CD14-positive monocyte (primary cell): ENCODE data around the gene MRRF. TPM values are rescaled to one million over a fixed set of nuclear protein-coding genes. Genes with fewer than 3 reads are reported as not detected.
A peak's percentile ranks its signal among the peaks of the same experiment; 100 is the strongest.

Experiments
- DNase-seq, 3 donors: peaks; one replicate each; pipeline ENCODE4 v3.0.0-alpha.2; 2011 to 2022
- H2AFZ ChIP-seq: 2 replicates; pipeline ENCODE4 v1.6.0; 2012; ENCODE audit warnings: mild to moderate bottlenecking, low read depth, low read length, inconsistent platforms; ENCODE audit not compliant: insufficient read depth, poor library complexity, severe bottlenecking
- H3K27ac ChIP-seq, 2 donors: 1 replicate in 1 of 2; 2 replicates in 1 of 2; pipeline ENCODE4 v1.5.1; 2012 to 2013; ENCODE audit warnings: low read length in 2 of 2, control low read depth in 1 of 2, inconsistent platforms in 1 of 2, low read depth in 1 of 2, mild to moderate bottlenecking in 1 of 2
- H3K27me3 ChIP-seq, 2 donors: one replicate each; pipeline versions ENCODE4 v1.6.0 to v1.6.1; 2011 to 2013; ENCODE audit warnings: low read length in 2 of 2; ENCODE audit not compliant: control insufficient read depth in 2 of 2, insufficient read depth in 2 of 2
- H3K36me3 ChIP-seq, 2 donors: replicated peaks in 1 of 2; 1 replicate in 1 of 2; 2 replicates in 1 of 2; pipeline versions ENCODE4 v1.5.1 to v1.6.1; 2012 to 2013; ENCODE audit warnings: low read length in 2 of 2, control low read depth in 1 of 2, inconsistent platforms in 1 of 2, mild to moderate bottlenecking in 1 of 2; ENCODE audit not compliant: insufficient read depth in 2 of 2, control insufficient read depth in 1 of 2
- H3K4me1 ChIP-seq, 2 donors: 1 replicate in 1 of 2; 2 replicates in 1 of 2; pipeline versions ENCODE4 v1.5.1 to v1.6.1; 2012 to 2013; ENCODE audit warnings: low read length in 2 of 2, control low read depth in 1 of 2, inconsistent platforms in 1 of 2, mild to moderate bottlenecking in 1 of 2, moderate library complexity in 1 of 2; ENCODE audit not compliant: insufficient read depth in 2 of 2, control insufficient read depth in 1 of 2
- H3K4me2 ChIP-seq: replicated peaks from 2 replicates; pipeline ENCODE3; 2012; ENCODE audit warnings: low read length, moderate library complexity, mild to moderate bottlenecking; ENCODE audit not compliant: poor library complexity, severe bottlenecking; ENCODE audit errors: extremely low read depth
- H3K4me3 ChIP-seq, 3 experiments: fragments of 200-600 bp in 1 of 3; sonication (generic) in 1 of 3; replicated peaks in 1 of 3; 1 replicate in 2 of 3; 2 replicates in 1 of 3; pipeline ENCODE4 v1.5.1; 2011 to 2013; ENCODE audit warnings: low read length in 3 of 3, mild to moderate bottlenecking in 3 of 3, control low read depth in 2 of 3, low read depth in 2 of 3, inconsistent platforms in 1 of 3, moderate library complexity in 1 of 3
- H3K79me2 ChIP-seq: 2 replicates; pipeline ENCODE4 v1.6.0; 2012; ENCODE audit warnings: mild to moderate bottlenecking, control low read depth, inconsistent platforms, low read length, moderate library complexity; ENCODE audit not compliant: insufficient read depth
- H3K9ac ChIP-seq: 2 replicates; pipeline ENCODE4 v1.6.0; 2017; ENCODE audit warnings: low read length, mild to moderate bottlenecking; ENCODE audit not compliant: insufficient read depth, poor library complexity, severe bottlenecking
- H3K9me3 ChIP-seq, 2 donors: replicated peaks in 1 of 2; 1 replicate in 1 of 2; 2 replicates in 1 of 2; pipeline versions ENCODE4 v1.5.1 to v1.6.1; 2012 to 2013; ENCODE audit warnings: low read length in 2 of 2, control low read depth in 1 of 2; ENCODE audit not compliant: control insufficient read depth in 1 of 2, insufficient read depth in 1 of 2
- H4K20me1 ChIP-seq: 2 replicates; pipeline ENCODE4 v1.6.0; 2012; ENCODE audit warnings: mild to moderate bottlenecking, low read length, control low read depth, moderate library complexity; ENCODE audit not compliant: insufficient read depth
- H3K27ac Mint-ChIP-seq, 7 donors: one replicate each; pipeline ENCODE4 v1.8.0; 2020; ENCODE audit warnings: mild to moderate bottlenecking in 7 of 7, mixed read lengths in 7 of 7, moderate library complexity in 6 of 7, inconsistent platforms in 2 of 7
- H3K27me3 Mint-ChIP-seq, 3 donors: one replicate each; pipeline ENCODE4 v1.8.0; 2021 to 2022; ENCODE audit warnings: low read depth in 3 of 3, mild to moderate bottlenecking in 3 of 3, mixed read lengths in 3 of 3, moderate library complexity in 3 of 3, inconsistent platforms in 1 of 3
- H3K36me3 Mint-ChIP-seq, 2 donors: one replicate each; pipeline ENCODE4 v1.8.0; 2020; ENCODE audit warnings: mixed read lengths in 2 of 2, inconsistent platforms in 1 of 2, mild to moderate bottlenecking in 1 of 2
- H3K4me1 Mint-ChIP-seq: one replicate; pipeline ENCODE4 v1.8.0; 2020; ENCODE audit warnings: mild to moderate bottlenecking, mixed read lengths
- H3K4me3 Mint-ChIP-seq, 2 donors: one replicate each; pipeline ENCODE4 v1.8.0; 2020; ENCODE audit warnings: mild to moderate bottlenecking in 2 of 2, mixed read lengths in 2 of 2, moderate library complexity in 1 of 2
- H3K9me3 Mint-ChIP-seq, 7 donors: one replicate each; pipeline ENCODE4 v1.8.0; 2020 to 2022; ENCODE audit warnings: mixed read lengths in 7 of 7, mild to moderate bottlenecking in 6 of 7, moderate library complexity in 6 of 7, inconsistent platforms in 2 of 7
- CTCF ChIP-seq: fragments of 200-600 bp; IDR thresholded peaks from one replicate; pipeline ENCODE4 v1.8.0; 2022; ENCODE audit warnings: antibody characterized with exemption, mild to moderate bottlenecking
- WGBS: methylation state at CpG from one replicate; pipeline ENCODE4 v1.1.5; 2013; ENCODE audit warnings: missing lambda C conversion rate; ENCODE audit not compliant: insufficient coverage; 5-methylcytosine and 5-hydroxymethylcytosine counted together
- intact Hi-C, 2 donors: fragments of 100-400 bp; cut with micrococcal nuclease; formaldehyde crosslinking; loops; one replicate each; pipeline versions ENCODE4 v1.15.0 to v1.15.1; 2023
- polyA plus RNA-seq, 3 donors: library from polyadenylated mRNA; depleted of rRNA in 1 of 3; unstranded in 2 of 3; stranded (reverse) in 1 of 3; fragments of 300-500 nt in 2 of 3; fragments of >200 nt in 1 of 3; fragmentation: Illumina TruSeq in 2 of 3; gene quantifications; 1 replicate in 2 of 3; 2 replicates in 1 of 3; pipeline ENCODE4 v1.2.3, GENCODE V29; 2012 to 2021

MRRF gene
- polyA plus RNA-seq, 3 donors, result 16.0 to 34.4 (median 16.2) TPM

GRCh38 chr9:122286764-122287163 is 22.1 kb downstream of the MRRF start:
- H2AFZ ChIP-seq, result no peak overlapping the region
- no peaks in the 10 kb centered on the region for H3K27me3 ChIP-seq
- H3K36me3 Mint-ChIP-seq, result peaks cover 71 to 73% of the 10 kb centered on the region in 2 donors
- peak overlapping the region in 2 of 7 donors; percentile 12 to 24 for H3K27ac Mint-ChIP-seq
- H3K79me2 ChIP-seq, result no peaks in the 10 kb centered on the region
- H3K4me1 ChIP-seq, result peaks cover 9 to 10% of the 10 kb centered on the region in 2 donors
- intact Hi-C loops, result no loop called here
- peaks cover 46 to 100% of the 10 kb centered on the region in 2 donors for H3K36me3 ChIP-seq
- H3K4me2 ChIP-seq, result no peak overlapping the region
- no peak overlapping the region for H3K4me3 Mint-ChIP-seq
- no peaks in the 10 kb centered on the region for H3K9me3 ChIP-seq
- H3K27ac ChIP-seq, result peak overlapping the region in 1 of 2 donors; percentile 47
- H3K4me3 ChIP-seq, result no peak overlapping the region
- no peaks in the 10 kb centered on the region for H3K27me3 Mint-ChIP-seq
- no peak for TF ChIP-seq CTCF
- DNase-seq, result no peak
- no peaks in the 10 kb centered on the region for H4K20me1 ChIP-seq
- peaks cover 18% of the 10 kb centered on the region for H3K4me1 Mint-ChIP-seq
- H3K9me3 Mint-ChIP-seq, result no peaks in the 10 kb centered on the region
- WGBS, result 13% methylated on average over 1 of the region's 1 CpG
- H3K9ac ChIP-seq, result no peak overlapping the region

- Mint-ChIP-seq H3K36me3 (peaks cover 70 to 73% of the 10 kb centered on the region in 2 donors), H3K4me1 (peaks cover 18% of the 10 kb centered on the region), H3K27ac (peak overlapping the region in 4 of 7 donors; percentile 1 to 63 (median 18)), H3K9me3 (no peaks in the 10 kb centered on the region), H3K27me3 (no peaks in the 10 kb centered on the region), H3K4me3 (no peak overlapping the region)
- Histone ChIP-seq H3K27me3 (no peaks in the 10 kb centered on the region), H3K36me3 (peaks cover 46 to 100% of the 10 kb centered on the region in 2 donors), H3K79me2 (no peaks in the 10 kb centered on the region), H2AFZ (no peak overlapping the region), H3K4me2 (no peak overlapping the region), H3K9me3 (no peaks in the 10 kb centered on the region), H3K9ac (no peak overlapping the region), H3K4me3 (no peak overlapping the region), H4K20me1 (no peaks in the 10 kb centered on the region), H3K27ac (peak overlapping the region in 1 of 2 donors; percentile 47), H3K4me1 (peaks cover 9 to 10% of the 10 kb centered on the region in 2 donors)
- no peak for DNase-seq
- intact Hi-C loops, result no loop called here
- TF ChIP-seq CTCF, result no peak
- no CpG with 5 or more reads among the region's 1 CpG for WGBS
These were observed 22.6 kb downstream of the MRRF start for GRCh38 chr9:122287214-122287720.
